AG10803 (cell line): Measurements from ENCODE around the gene FBXO11.

Experiments used
- DNase-seq: peaks from one replicate; pipeline ENCODE4 v3.0.0; 2010; ENCODE audit warnings: low read depth
- H3K4me3 ChIP-seq: 2 replicates; pipeline ENCODE4 v1.5.1; 2011; ENCODE audit warnings: mild to moderate bottlenecking, low read length, control low read depth
- TF ChIP-seq, protein P1 (sequence below): conservative IDR thresholded peaks from 2 replicates; pipeline ENCODE4 v1.5.1; 2011; ENCODE audit warnings: mild to moderate bottlenecking, low read length, control low read depth, inconsistent platforms

The FBXO11 gene

DNA sequence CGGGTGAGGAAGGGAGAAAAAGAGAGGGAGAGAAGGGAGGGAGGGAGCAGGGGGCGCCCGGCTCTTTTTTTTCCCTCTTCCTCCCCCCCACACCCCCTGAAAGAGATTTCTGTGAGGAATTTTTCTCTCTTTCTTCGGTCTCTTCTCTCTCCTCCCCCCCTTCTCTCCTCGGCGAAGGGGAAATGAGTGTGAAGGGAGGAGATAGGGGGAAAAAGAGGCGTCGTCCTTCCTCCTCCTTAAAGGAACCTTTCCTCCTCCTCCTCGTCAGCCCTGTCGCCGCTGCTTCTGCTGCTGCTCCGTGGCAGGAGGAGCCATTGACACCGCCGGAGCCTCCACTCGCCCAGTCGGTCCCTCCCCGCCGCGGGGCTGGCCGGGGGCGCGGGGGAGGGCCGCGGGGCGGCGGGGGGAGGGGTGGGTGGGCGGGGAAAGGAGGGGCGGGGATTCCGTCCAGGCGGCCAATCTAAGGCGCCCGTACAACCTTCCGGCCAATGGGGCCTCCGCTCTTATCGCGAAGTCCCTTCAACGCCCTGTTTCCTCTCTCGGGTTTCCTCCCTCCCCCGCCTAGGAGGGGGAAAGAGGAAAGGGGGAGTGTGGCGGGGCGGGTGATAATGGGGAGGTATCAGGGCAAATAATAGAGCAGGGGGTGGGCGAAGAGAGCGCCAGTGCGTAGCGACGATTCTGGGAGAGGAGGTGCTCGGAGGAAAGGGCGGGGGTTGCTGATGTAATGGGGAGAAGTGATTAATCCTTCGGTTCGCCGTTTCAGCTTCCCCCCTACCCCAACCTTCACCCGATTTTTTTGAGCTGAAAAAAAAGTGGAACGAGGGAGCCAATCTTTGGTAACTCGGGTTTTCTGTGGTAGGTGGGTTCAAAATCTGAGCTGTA is at the start of gene FBXO11:
Gene FBXO11, minus strand, starts transcription at position 342 of the 882 bp plus-strand sequence. CDS start 778 bp downstream, outside the sequence.
- TF ChIP-seq, protein P1, sequence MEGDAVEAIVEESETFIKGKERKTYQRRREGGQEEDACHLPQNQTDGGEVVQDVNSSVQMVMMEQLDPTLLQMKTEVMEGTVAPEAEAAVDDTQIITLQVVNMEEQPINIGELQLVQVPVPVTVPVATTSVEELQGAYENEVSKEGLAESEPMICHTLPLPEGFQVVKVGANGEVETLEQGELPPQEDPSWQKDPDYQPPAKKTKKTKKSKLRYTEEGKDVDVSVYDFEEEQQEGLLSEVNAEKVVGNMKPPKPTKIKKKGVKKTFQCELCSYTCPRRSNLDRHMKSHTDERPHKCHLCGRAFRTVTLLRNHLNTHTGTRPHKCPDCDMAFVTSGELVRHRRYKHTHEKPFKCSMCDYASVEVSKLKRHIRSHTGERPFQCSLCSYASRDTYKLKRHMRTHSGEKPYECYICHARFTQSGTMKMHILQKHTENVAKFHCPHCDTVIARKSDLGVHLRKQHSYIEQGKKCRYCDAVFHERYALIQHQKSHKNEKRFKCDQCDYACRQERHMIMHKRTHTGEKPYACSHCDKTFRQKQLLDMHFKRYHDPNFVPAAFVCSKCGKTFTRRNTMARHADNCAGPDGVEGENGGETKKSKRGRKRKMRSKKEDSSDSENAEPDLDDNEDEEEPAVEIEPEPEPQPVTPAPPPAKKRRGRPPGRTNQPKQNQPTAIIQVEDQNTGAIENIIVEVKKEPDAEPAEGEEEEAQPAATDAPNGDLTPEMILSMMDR: no peak; the same call in 1 of the 2 replicates

DNA sequence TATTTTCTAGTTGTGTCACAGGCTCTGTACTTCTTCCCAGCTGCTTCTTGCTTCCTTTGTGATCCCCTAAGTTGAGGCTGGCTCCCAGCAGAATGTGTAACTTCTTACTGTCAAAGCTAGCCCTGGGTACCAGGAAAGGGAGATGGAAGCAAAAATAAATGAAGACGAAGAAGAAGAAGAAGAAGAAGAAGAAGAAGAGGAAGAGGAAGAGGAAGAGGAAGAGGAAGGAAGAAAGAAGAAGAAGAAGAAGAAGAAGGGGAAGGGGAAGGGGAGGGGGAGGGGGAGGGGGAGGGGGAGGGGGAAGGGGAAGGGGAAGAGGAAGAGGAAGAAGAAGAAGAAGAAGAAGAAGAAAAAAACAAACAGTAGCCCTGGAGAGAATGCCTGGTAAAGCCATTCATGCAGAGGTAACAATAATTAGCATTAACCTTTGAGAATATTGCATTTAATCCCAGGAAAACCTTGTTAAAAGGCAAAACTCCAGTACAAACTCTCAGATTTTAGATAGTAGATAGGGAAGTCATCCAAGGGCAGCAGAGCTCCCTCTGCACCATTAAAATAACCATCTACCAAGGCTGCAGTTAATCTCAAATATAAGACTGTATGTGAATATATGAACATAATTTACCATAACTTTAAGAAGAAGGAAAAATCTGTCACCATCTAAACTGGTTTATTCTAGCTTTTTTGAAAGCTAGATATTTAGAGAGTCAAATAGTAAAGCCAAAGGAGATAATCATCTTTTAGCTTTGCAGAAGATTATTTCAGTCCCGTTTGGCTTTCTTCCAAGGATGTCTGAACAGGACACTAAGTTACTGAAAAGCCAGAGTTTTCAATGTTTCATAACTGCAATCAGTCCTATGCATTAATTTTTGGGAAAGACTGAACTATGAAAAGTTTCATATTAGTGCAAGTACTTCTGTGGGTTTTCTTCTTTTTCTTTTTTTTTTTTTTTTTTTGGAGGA is 44.3 kb upstream of the FBXO11 start:
- H3K4me3 ChIP-seq: no peak overlapping the region
- TF ChIP-seq, protein P1: no peak
- no peak for DNase-seq

More for the DNA sequence above, at the start of gene FBXO11:
- DNase-seq: peak; percentile 99
- H3K4me3 ChIP-seq: peak within 1 kb of the TSS; percentile 81

DNA sequence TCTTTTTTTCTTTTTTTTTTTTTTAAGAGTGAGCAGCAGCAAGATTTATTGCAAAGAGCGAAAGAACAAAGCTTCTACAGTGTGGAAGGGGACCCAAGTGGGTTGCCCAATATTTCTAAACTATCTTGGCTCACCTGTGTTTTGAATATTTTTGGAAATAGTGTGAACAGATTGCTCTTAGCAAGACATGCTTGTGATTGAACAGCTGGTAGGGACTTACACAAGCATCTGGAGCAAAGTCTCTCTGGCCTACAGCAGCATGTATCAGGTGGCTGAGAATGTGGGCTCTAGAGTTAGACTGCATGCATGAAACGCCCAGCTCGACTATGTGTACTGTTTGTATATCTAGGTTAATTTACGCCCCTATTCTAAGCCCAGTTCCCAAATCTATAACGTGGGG is 40.3 kb upstream of the FBXO11 start:
- no peak overlapping the region for H3K4me3 ChIP-seq
- DNase-seq: peak; percentile 35
- TF ChIP-seq, protein P1: no peak

DNA sequence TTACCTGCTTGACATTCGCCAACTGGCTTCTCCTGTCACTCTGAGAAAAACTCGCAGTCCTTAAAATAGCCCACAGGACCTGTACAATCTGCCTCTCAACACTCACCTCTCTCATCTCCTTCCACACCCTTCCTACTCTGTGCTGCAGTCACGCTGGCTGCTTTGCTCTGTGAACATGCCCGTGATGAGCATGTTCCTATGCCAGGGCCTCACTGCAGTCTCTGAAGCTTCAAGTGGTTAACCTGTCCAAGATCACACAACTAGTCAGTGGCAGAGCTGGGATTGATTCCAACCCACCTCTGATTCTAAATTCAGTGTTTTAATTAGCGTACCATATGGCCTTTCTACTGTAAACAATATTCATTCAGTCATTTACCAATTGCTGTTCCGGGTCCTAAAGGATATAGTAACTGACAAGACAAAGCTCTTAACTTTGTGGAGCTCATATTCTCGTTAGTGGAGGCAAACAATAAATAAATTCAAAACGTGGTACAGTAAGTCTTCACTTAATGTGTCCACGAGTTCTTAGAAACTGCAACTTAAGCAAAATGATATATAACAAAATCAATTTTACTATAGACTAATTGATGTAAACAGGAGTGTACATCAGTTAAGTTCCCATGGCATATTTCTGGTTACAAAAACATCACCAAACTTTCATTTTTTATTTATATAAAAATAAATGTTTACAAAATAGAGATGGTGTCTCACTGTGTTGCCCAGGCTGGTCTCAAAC is 38.9 kb upstream of the FBXO11 start:
- no peak overlapping the region for H3K4me3 ChIP-seq
- no peak for DNase-seq
- TF ChIP-seq, protein P1: no peak

DNA sequence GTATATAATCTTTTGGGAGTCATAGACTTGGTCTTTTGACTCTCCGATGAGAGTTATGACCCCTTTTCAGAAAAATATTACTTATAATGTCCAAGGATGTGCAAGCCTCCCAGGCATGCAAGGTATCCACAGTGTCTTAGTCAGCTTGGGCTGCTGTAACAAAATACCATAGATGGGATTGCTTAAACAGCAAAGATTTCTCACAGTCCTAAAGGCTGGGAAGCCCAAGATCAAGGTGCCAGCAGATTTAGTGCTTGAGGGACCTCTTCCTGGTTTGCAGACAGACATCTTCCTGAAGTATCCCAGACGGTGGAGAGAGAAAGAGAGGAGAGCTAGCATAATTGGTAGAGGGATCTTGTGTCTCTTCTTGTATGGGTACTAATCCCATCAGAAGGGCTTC is 35.6 kb upstream of the FBXO11 start:
- H3K4me3 ChIP-seq: no peak overlapping the region
- TF ChIP-seq, protein P1: no peak
- no peak for DNase-seq

DNA sequence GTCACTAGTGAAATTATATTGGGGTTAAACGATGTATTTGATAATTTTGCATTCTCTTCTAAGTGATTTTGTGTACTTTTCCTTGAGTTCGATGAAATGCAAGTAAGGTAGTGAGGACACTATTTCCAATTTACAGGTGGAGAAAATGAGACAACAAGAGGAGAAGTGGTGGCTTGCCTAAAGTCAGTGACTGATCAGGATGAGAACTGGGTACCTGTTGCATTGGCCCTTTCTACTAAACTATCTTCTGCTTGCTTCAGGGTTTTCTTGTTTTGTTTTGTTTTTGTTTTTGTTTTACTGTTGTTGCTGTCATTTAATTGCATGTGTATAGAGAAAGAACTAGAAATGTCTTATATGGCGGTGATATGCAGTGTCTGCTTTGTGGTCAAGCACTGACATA is 31.4 kb upstream of the FBXO11 start:
- no peak for DNase-seq
- TF ChIP-seq, protein P1: no peak
- no peak overlapping the region for H3K4me3 ChIP-seq
